GM12878 (cell line): ENCODE data around the gene HDGF. TPM values are rescaled to one million over a fixed set of nuclear protein-coding genes. Genes with fewer than 3 reads are reported as not detected.

Experiments used
- ATAC-seq: fragments of 200-7000 bp; cut with Tn5 transposase; 3 replicates; pipeline ENCODE4 v1.9.1; 2020; ENCODE audit warnings: mild to moderate bottlenecking, moderate library complexity
- BruUV-seq: library from RNA; stranded (reverse); fragments of 400-500 nt; replicated peaks from 2 replicates; lab custom pipeline; 2021; lab: Mats Ljungman, UMichigan
- CTCF ChIA-PET: fragments of 300-600 bp; sonication (Branson Sonifier 250); formaldehyde crosslinking; extraction: SDS; loops from one replicate; lab custom pipeline; 2021; ENCODE audit warnings: inconsistent platforms; lab: Yijun Ruan, JAX
- POLR2A ChIA-PET: fragments of 350-600 bp; formaldehyde crosslinking; extraction: SDS; loops from one replicate; lab custom pipeline; 2021; ENCODE audit warnings: inconsistent platforms; lab: Charles Lee
- RAD21 ChIA-PET: fragments of 300-600 bp; sonication (Branson Sonifier 250); formaldehyde crosslinking; loops from one replicate; lab custom pipeline; 2023; ENCODE audit warnings: antibody characterized with exemption; ENCODE audit not compliant: unreplicated experiment; lab: Charles Lee
- SMC1A ChIA-PET: fragments of 300-600 bp; sonication (Branson Sonifier 250); formaldehyde crosslinking; loops from one replicate; lab custom pipeline; 2023; ENCODE audit not compliant: unreplicated experiment, uncharacterized antibody; lab: Charles Lee
- DNase-seq: peaks from one replicate; pipeline ENCODE4 v3.0.0-alpha.2; 2011; ENCODE audit warnings: low read depth, low spot score
- FAIRE-seq: peaks from 3 replicates; lab custom pipeline; 2011; peaks lifted over from hg19 to GRCh38; lab: Jason Lieb, UNC
- H2AFZ ChIP-seq: 2 replicates; pipeline ENCODE4 v1.6.0; 2011; ENCODE audit warnings: low read depth, low read length, control low read depth; ENCODE audit not compliant: control insufficient read depth
- H3K27ac ChIP-seq: 2 replicates; pipeline ENCODE4 v1.5.1; 2011; ENCODE audit warnings: control low read depth; ENCODE audit not compliant: control insufficient read depth, insufficient read depth
- H3K27me3 ChIP-seq, 2 experiments: replicated peaks in 1 of 2; 2 replicates each; pipeline versions ENCODE4 v1.6.0 to v1.6.1; 2011; ENCODE audit warnings: low read length in 1 of 2; ENCODE audit not compliant: control insufficient read depth in 2 of 2, insufficient read depth in 2 of 2
- H3K36me3 ChIP-seq, 2 experiments: 2 replicates each; pipeline ENCODE4 v1.5.1; 2011; ENCODE audit warnings: low read length in 1 of 2; ENCODE audit not compliant: control insufficient read depth in 2 of 2, insufficient read depth in 2 of 2
- H3K4me1 ChIP-seq: 2 replicates; pipeline ENCODE4 v1.6.1; 2011; ENCODE audit warnings: mild to moderate bottlenecking, low read length, moderate library complexity, mixed read lengths; ENCODE audit not compliant: control insufficient read depth, insufficient read depth
- H3K4me2 ChIP-seq: 2 replicates; pipeline ENCODE4 v1.6.0; 2011; ENCODE audit warnings: control low read depth; ENCODE audit not compliant: control insufficient read depth, insufficient read depth
- H3K4me3 ChIP-seq: fragments of 200-600 bp; sonication (generic); 2 replicates; pipeline ENCODE4 v1.5.1; 2016
- H3K79me2 ChIP-seq: 2 replicates; pipeline ENCODE4 v1.6.0; 2011; ENCODE audit warnings: low read length; ENCODE audit not compliant: control insufficient read depth, insufficient read depth
- H3K9ac ChIP-seq: 2 replicates; pipeline ENCODE4 v1.8.0; 2011; ENCODE audit warnings: low read length, control low read depth, mixed read lengths; ENCODE audit not compliant: control insufficient read depth, insufficient read depth
- H3K9me3 ChIP-seq: replicated peaks from 3 replicates; pipeline ENCODE4 v1.5.1; 2011; ENCODE audit warnings: mild to moderate bottlenecking, low read length; ENCODE audit not compliant: control insufficient read depth, insufficient read depth
- H4K20me1 ChIP-seq: 2 replicates; pipeline ENCODE4 v1.6.0; 2011; ENCODE audit not compliant: control insufficient read depth, insufficient read depth
- ATF2 ChIP-seq: IDR thresholded peaks from 2 replicates; pipeline ENCODE4 v1.6.1; 2012; ENCODE audit warnings: low read length, inconsistent platforms
- E2F4 ChIP-seq: IDR thresholded peaks from 2 replicates; pipeline ENCODE4 v1.6.1; 2012; ENCODE audit warnings: low read depth, low read length, improper control_type of control experiment
- GATAD2B ChIP-seq: fragments of 450-650 bp; conservative IDR thresholded peaks from 2 replicates; pipeline ENCODE4 v1.6.1; 2017; ENCODE audit warnings: low read depth, mild to moderate bottlenecking, moderate library complexity
- NR2F1 ChIP-seq: fragments of 450-650 bp; conservative IDR thresholded peaks from 2 replicates; pipeline ENCODE4 v1.6.1; 2017; ENCODE audit warnings: mild to moderate bottlenecking
- PAX8 ChIP-seq: fragments of 450-650 bp; IDR thresholded peaks from 2 replicates; pipeline ENCODE4 v1.6.1; 2017; ENCODE audit warnings: mild to moderate bottlenecking, moderate library complexity
- REST ChIP-seq: IDR thresholded peaks from 2 replicates; pipeline ENCODE4 v1.6.1; 2012; ENCODE audit warnings: mild to moderate bottlenecking, low read depth, low read length
- YBX1 ChIP-seq: fragments of 450-650 bp; IDR thresholded peaks from 2 replicates; pipeline ENCODE4 v1.6.1; 2016; ENCODE audit warnings: antibody characterized with exemption
- WGBS: methylation state at CpG from one replicate; pipeline ENCODE4 v1.1.6; 2016; ENCODE audit warnings: low lambda C conversion rate; ENCODE audit not compliant: insufficient replicate concordance, insufficient coverage; ENCODE audit errors: missing lambda C conversion rate; 5-methylcytosine and 5-hydroxymethylcytosine counted together
- in situ Hi-C: fragments of 300-500 bp; cut with MboI; formaldehyde crosslinking; loops from 9 replicates; pipeline ENCODE4 v1.14.3; 2018; ENCODE audit warnings: mixed read lengths
- intact Hi-C: fragments of 100-400 bp; cut with micrococcal nuclease; formaldehyde crosslinking; loops from one replicate; pipeline ENCODE4 v1.14.2; 2022; ENCODE audit not compliant: unreplicated experiment
- polyA plus RNA-seq, 11 experiments: library from polyadenylated mRNA; depleted of rRNA in 4 of 11; unstranded in 6 of 11; stranded (reverse) in 5 of 11; fragments of >200 nt; fragmentation: Nextera tagmentation in 4 of 11; fragmentation: Illumina TruSeq in 1 of 11; extraction: Ambion mirVana in 4 of 11; extraction: Trizol in 1 of 11; gene quantifications; 1 replicate in 1 of 11; 2 replicates in 10 of 11; pipeline versions ENCODE4 v1.2.1 to v1.2.3, GENCODE V29; 2011 to 2016; ENCODE audit warnings: inconsistent platforms in 2 of 11, missing spikeins in 2 of 11, low read depth in 1 of 11
- total RNA-seq, 4 experiments: library from RNA; depleted of rRNA in 3 of 4; stranded (reverse); fragments of >200 nt in 3 of 4; fragmentation: Illumina TruSeq in 1 of 4; extraction: Trizol in 1 of 4; gene quantifications; 2 replicates each; pipeline versions ENCODE4 v1.2.1 to v1.2.3, GENCODE V29; 2013 to 2021

HDGF gene
- total and polyA plus RNA-seq, 10 of the 15 experiments (the other 5 are each of a cell fraction or from before 2014, with no cell fraction given), result 28.3 to 372 (median 209) TPM

- TF ChIP-seq REST, result no peak
- no peak for TF ChIP-seq YBX1
- TF ChIP-seq PAX8, result no peak
- no peak for TF ChIP-seq ATF2
- TF ChIP-seq, all 136 proteins: peak for 0
Measured at GRCh38 chr1:156742801-156743200, 8.7 kb downstream of the HDGF start (continued).

- TF ChIP-seq NR2F1 (no peak), GATAD2B (no peak), E2F4 (no peak)
- 24% methylated on average over 3 of the region's 3 CpGs for WGBS
- ATAC-seq, result no peak
- no peak for DNase-seq
- no TSS peak for BruUV-seq
- 0 out of 2 replicates have a peak overlapping the region, but pooled peaks have one; percentile 63 for H3K4me3 ChIP-seq
- no peaks in the 10 kb centered on the region for H3K9me3 ChIP-seq
- FAIRE-seq, result no peak
- RAD21 ChIA-PET, result interaction anchor here (2.6 to 2.7 kb wide), 2 partner anchors 10 to 25 kb away, joined by 21 to 49 read pairs; partner anchors contain the start of genes HDGF and PRCC
- intact Hi-C loops (loop anchor here (10.0 kb wide), 1 partner anchor 237 kb away; the partner anchor contains the start of gene MEF2D), in situ Hi-C loops (no loop called here)
- peaks cover 40% of the 10 kb centered on the region for H3K79me2 ChIP-seq
- peak overlapping the region; percentile 68 for H3K4me2 ChIP-seq
- SMC1A ChIA-PET, result interaction anchor here (1.0 to 5.0 kb wide), 5 partner anchors 10 to 118 kb away, joined by 4 to 57 read pairs (median 6); partner anchors contain the start of genes ISG20L2, METTL25B and PRCC
- no peak overlapping the region for H3K9ac ChIP-seq
- H3K4me1 ChIP-seq, result peaks cover 8% of the 10 kb centered on the region
- POLR2A ChIA-PET, result interaction anchor here (1.0 to 5.4 kb wide), 5 partner anchors 9 to 99 kb away, joined by 3 to 75 read pairs (median 28); partner anchors contain the start of genes HDGF, ISG20L2, METTL25B and PRCC
- H3K27me3 ChIP-seq, result no peaks in the 10 kb centered on the region
- H4K20me1 ChIP-seq, result no peaks in the 10 kb centered on the region
- H3K36me3 ChIP-seq, result peaks cover 23 to 35% of the 10 kb centered on the region in 2 experiments
- no peak overlapping the region for H2AFZ ChIP-seq
- H3K27ac ChIP-seq, result peak overlapping the region; percentile 76; the same call in 1 of the 2 replicates
- CTCF ChIA-PET, result interaction anchor here (1.2 to 3.7 kb wide), 3 partner anchors 15 to 96 kb away, joined by 4 to 56 read pairs (median 7); partner anchors contain the start of genes ISG20L2 and METTL25B
Measured at GRCh38 chr1:156742017-156742416, 9.5 kb downstream of the HDGF start.
